Prostate gland (tissue), 2 donors: ENCODE data around the gene EIF3L.

Source experiments
- POLR2A ChIP-seq: fragments of 450-650 bp; IDR thresholded peaks from one replicate; pipeline ENCODE4 v1.6.1; 2016; ENCODE audit warnings: antibody characterized with exemption, mild to moderate bottlenecking
- POLR2AphosphoS5 ChIP-seq: sonication (generic); formaldehyde crosslinking; IDR thresholded peaks from one replicate; pipeline ENCODE4 v1.6.1; 2017; ENCODE audit warnings: antibody characterized with exemption
- TF ChIP-seq, protein P1 (sequence below), 4 experiments: fragments of 200-600 bp in 2 of 4; fragments of 450-650 bp in 2 of 4; sonication (generic) in 2 of 4; IDR thresholded peaks; 1 replicate in 3 of 4; 2 replicates in 1 of 4; pipeline ENCODE4 v1.5.1; 2016 to 2019; ENCODE audit warnings: antibody characterized with exemption in 4 of 4, mild to moderate bottlenecking in 2 of 4, moderate library complexity in 2 of 4

DNA sequence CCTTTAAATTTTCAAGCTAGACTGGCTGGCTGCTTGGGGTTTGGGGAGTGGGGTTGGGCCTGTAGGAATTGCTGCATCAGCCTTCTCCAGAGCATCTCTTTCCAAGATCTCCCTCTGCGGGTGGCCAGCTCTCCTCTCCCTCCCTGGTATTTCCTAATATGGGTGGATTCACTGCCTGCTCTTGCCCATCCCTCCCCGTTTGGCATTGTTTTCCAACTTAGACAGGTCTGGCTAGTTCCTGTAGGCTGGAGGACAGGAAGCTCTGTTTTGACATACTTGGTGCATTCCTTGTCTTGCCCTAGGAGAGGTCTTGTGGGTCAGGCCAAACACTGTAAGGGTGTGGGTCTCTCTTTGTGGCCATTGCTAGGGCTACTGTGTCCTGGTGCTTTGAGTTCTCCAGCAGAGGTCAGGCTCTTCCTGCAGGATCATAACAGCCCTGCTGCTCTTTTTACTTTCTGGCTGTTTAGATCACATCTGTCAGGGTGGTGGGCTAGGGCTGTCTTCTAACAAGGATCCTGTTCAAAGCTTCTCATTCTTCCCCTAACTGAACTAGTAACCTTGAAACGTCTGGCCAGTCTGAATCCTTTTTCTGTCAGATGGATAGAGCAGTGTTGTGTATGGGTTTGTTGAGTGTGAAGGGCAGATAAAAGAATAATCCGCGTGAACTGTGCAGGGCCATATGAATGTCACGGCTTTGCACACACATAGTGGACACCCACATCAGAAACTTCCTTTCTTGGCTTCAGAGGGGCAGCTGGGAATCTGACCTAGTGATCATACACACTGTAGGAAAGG is 38.6 kb downstream of the EIF3L start:
- TF ChIP-seq, protein P1, sequence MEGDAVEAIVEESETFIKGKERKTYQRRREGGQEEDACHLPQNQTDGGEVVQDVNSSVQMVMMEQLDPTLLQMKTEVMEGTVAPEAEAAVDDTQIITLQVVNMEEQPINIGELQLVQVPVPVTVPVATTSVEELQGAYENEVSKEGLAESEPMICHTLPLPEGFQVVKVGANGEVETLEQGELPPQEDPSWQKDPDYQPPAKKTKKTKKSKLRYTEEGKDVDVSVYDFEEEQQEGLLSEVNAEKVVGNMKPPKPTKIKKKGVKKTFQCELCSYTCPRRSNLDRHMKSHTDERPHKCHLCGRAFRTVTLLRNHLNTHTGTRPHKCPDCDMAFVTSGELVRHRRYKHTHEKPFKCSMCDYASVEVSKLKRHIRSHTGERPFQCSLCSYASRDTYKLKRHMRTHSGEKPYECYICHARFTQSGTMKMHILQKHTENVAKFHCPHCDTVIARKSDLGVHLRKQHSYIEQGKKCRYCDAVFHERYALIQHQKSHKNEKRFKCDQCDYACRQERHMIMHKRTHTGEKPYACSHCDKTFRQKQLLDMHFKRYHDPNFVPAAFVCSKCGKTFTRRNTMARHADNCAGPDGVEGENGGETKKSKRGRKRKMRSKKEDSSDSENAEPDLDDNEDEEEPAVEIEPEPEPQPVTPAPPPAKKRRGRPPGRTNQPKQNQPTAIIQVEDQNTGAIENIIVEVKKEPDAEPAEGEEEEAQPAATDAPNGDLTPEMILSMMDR (IDR thresholded peaks at IDR 0.05), result peak; percentile 10 to 72 (median 46)
- peak; percentile 95 for TF ChIP-seq POLR2AphosphoS5
- TF ChIP-seq POLR2A, result no peak
